Astrocyte (in vitro differentiated cells and primary cell): ENCODE results near the gene ASB18. TPM values are rescaled to one million over a fixed set of nuclear protein-coding genes. Genes with fewer than 3 reads are reported as not detected.

ENCODE experiments used
- DNase-seq: peaks from one replicate; pipeline ENCODE4 v3.0.0-alpha.2; 2010; ENCODE audit warnings: low read depth
- FAIRE-seq: peaks from 2 replicates; lab custom pipeline; 2011; peaks lifted over from hg19 to GRCh38; lab: Jason Lieb, UNC
- H2AFZ ChIP-seq: 2 replicates; pipeline ENCODE4 v1.6.0; 2012; ENCODE audit warnings: low read depth, low read length, inconsistent platforms
- H3K27ac ChIP-seq: 2 replicates; pipeline ENCODE4 v1.5.1; 2011; ENCODE audit warnings: low read depth, low read length, inconsistent platforms
- H3K27me3 ChIP-seq: 2 replicates; pipeline ENCODE4 v1.6.0; 2011; ENCODE audit warnings: low read length, inconsistent platforms; ENCODE audit not compliant: insufficient read depth
- H3K36me3 ChIP-seq: 2 replicates; pipeline ENCODE4 v1.5.1; 2011; ENCODE audit warnings: low read length, inconsistent platforms; ENCODE audit not compliant: insufficient read depth
- H3K4me1 ChIP-seq: 2 replicates; pipeline ENCODE4 v1.5.1; 2011; ENCODE audit warnings: low read length, inconsistent platforms; ENCODE audit not compliant: insufficient read depth
- H3K4me2 ChIP-seq: 2 replicates; pipeline ENCODE4 v1.6.0; 2012; ENCODE audit warnings: low read length, inconsistent platforms
- H3K4me3 ChIP-seq: 2 replicates; pipeline ENCODE4 v1.5.1; 2011; ENCODE audit warnings: low read depth, mild to moderate bottlenecking, low read length, inconsistent platforms; ENCODE audit not compliant: insufficient read depth
- H3K79me2 ChIP-seq: 2 replicates; pipeline ENCODE4 v1.6.0; 2012; ENCODE audit warnings: mild to moderate bottlenecking, low read length, inconsistent platforms; ENCODE audit not compliant: insufficient read depth
- H3K9ac ChIP-seq: 2 replicates; pipeline ENCODE4 v1.6.0; 2012; ENCODE audit warnings: mild to moderate bottlenecking, low read length, inconsistent platforms
- H3K9me3 ChIP-seq: 2 replicates; pipeline ENCODE4 v1.5.1; 2012; ENCODE audit warnings: low read depth, mild to moderate bottlenecking, low read length, inconsistent platforms; ENCODE audit not compliant: insufficient read depth
- H4K20me1 ChIP-seq: 2 replicates; pipeline ENCODE4 v1.6.0; 2012; ENCODE audit warnings: low read length, inconsistent platforms; ENCODE audit not compliant: insufficient read depth
- H3K27ac Mint-ChIP-seq: one replicate; pipeline ENCODE4 v1.8.0; 2021; ENCODE audit warnings: mild to moderate bottlenecking, mixed read lengths; ENCODE audit not compliant: unreplicated experiment
- H3K27me3 Mint-ChIP-seq: one replicate; pipeline ENCODE4 v1.8.0; 2021; ENCODE audit warnings: low read depth, mixed read lengths; ENCODE audit not compliant: unreplicated experiment
- H3K36me3 Mint-ChIP-seq: one replicate; pipeline ENCODE4 v1.8.0; 2021; ENCODE audit warnings: low read depth, mixed read lengths; ENCODE audit not compliant: unreplicated experiment
- H3K4me1 Mint-ChIP-seq: one replicate; pipeline ENCODE4 v1.8.0; 2021; ENCODE audit warnings: low read depth, mixed read lengths; ENCODE audit not compliant: unreplicated experiment
- H3K4me3 Mint-ChIP-seq: one replicate; pipeline ENCODE4 v1.8.0; 2021; ENCODE audit warnings: mild to moderate bottlenecking, moderate library complexity, mixed read lengths; ENCODE audit not compliant: unreplicated experiment
- H3K9me3 Mint-ChIP-seq: one replicate; pipeline ENCODE4 v1.8.0; 2021; ENCODE audit warnings: mild to moderate bottlenecking, mixed read lengths; ENCODE audit not compliant: unreplicated experiment
- EZH2 ChIP-seq: IDR thresholded peaks from 2 replicates; pipeline ENCODE4 v1.6.1; 2012; ENCODE audit warnings: mild to moderate bottlenecking, low read length, inconsistent platforms; ENCODE audit not compliant: insufficient read depth
- total RNA-seq: library from RNA; stranded (reverse); gene quantifications from 2 replicates; pipeline ENCODE4 v1.2.1, GENCODE V29; 2021
- TF ChIP-seq, protein P1 (sequence below): IDR thresholded peaks from 2 replicates; pipeline ENCODE4 v1.5.1; 2011; ENCODE audit warnings: low read depth, mild to moderate bottlenecking, inconsistent platforms, low read length, moderate library complexity; ENCODE audit not compliant: insufficient read depth

ASB18 gene
- total RNA-seq, 1 donor from 2014 or later: not detected

DNA sequence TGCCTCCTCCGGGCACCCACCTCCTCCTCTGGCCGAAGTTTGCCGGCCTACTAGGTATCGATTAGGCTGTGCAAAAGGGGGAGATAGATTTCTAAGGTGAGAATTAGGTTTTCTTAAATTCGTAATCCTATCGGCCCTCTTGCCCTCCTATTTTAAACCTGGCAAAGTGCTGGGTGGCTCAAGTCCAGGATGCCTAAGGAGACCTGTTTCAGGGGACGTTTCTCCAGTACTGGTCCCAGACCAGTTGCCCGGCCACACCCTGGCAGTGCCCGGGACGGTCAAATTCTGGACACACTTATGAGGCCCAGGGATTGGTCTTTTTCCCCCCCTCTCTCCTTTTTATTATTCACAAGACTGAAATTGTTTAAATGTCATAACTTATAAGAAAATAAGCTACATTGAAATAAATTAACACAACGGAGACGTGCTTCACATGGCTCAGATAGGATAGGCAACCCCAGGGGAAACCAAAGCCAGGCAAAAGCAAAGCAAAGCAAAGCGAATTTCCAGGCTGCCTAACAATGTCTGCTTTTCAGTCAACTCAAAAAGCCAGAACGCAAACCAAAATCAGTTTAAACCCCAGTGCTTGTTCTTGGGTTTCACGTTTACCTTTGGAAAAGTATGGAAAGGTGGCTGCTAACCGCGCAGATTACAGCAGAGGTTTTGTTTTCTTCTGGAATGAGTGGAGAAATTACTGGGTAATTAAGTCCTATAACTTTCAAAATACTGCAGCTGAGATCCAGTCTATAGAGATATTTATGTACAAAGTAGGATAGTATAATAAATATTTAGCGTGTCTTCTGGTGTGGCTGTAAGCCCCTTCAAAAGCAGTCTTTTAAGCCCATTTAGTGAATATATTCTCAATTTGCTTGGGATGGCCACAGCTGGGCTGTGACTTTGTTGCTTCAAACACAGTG is 99.0 kb downstream of the ASB18 start:
- TF ChIP-seq, protein P1, sequence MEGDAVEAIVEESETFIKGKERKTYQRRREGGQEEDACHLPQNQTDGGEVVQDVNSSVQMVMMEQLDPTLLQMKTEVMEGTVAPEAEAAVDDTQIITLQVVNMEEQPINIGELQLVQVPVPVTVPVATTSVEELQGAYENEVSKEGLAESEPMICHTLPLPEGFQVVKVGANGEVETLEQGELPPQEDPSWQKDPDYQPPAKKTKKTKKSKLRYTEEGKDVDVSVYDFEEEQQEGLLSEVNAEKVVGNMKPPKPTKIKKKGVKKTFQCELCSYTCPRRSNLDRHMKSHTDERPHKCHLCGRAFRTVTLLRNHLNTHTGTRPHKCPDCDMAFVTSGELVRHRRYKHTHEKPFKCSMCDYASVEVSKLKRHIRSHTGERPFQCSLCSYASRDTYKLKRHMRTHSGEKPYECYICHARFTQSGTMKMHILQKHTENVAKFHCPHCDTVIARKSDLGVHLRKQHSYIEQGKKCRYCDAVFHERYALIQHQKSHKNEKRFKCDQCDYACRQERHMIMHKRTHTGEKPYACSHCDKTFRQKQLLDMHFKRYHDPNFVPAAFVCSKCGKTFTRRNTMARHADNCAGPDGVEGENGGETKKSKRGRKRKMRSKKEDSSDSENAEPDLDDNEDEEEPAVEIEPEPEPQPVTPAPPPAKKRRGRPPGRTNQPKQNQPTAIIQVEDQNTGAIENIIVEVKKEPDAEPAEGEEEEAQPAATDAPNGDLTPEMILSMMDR: no peak
- no peak for TF ChIP-seq EZH2
- Mint-ChIP-seq H3K4me1 (peaks cover 5% of the 10 kb centered on the region), H3K27ac (peak overlapping the region; percentile 77), H3K27me3 (peaks cover 59% of the 10 kb centered on the region), H3K9me3 (peaks cover 17% of the 10 kb centered on the region), H3K4me3 (peak overlapping the region; percentile 77), H3K36me3 (peaks cover under 1% of the 10 kb centered on the region)
- FAIRE-seq (no peak), DNase-seq (no peak)
- peak overlapping the region; percentile 90 for H3K4me2 ChIP-seq
- H3K79me2 ChIP-seq: peaks cover 5% of the 10 kb centered on the region
- H3K27ac ChIP-seq: no peak overlapping the region
- H3K9me3 ChIP-seq: no peaks in the 10 kb centered on the region
- H3K4me3 ChIP-seq: peak overlapping the region; percentile 65
- H3K36me3 ChIP-seq: no peaks in the 10 kb centered on the region
- peak overlapping the region; percentile 75 for H3K9ac ChIP-seq
- H3K4me1 ChIP-seq: peaks cover 22% of the 10 kb centered on the region
- peaks cover 58% of the 10 kb centered on the region for H3K27me3 ChIP-seq
- H2AFZ ChIP-seq: peak overlapping the region; percentile 69
- peaks cover 6% of the 10 kb centered on the region for H4K20me1 ChIP-seq

DNA sequence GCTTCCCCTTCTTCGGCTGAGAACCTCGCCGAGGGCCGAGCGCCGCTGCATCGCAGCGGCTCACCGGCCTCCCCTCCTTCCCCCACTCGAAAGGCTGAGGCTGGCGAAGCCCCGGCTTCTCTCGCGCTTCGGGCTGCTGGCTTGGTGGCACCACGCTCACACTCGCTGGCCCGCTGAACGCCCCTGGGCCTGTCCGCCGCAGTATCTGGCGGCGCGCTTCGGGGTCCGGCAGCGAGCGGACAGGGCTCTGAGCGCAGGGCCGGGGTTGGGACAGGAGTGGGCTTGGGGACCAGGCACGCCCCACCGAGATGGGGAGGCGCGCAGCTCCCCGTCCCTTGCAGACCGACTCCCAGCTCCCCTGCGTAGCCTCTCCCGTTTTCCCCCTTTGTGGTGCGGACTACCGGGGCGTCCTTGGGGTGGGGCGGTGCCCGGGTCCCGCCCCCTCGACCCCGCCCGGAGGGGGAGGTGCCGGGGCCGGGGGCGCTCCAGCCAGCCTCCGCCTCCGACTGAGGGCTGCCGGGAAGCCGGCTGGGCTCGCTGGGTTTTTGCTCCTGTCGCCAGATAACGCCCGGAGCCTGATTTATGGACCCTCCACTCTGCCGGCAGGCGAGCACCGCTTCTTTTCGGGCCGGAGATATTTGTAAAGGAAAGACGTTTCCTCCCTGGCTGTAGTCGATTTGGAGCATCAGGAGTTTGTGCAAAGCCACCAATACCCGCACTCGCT is 99.8 kb downstream of the ASB18 start:
- Histone ChIP-seq H3K9me3 (no peaks in the 10 kb centered on the region), H3K27me3 (peaks cover 50% of the 10 kb centered on the region), H3K36me3 (no peaks in the 10 kb centered on the region), H3K4me1 (peaks cover 22% of the 10 kb centered on the region), H3K79me2 (peaks cover 5% of the 10 kb centered on the region), H2AFZ (peak overlapping the region; percentile 69), H3K4me2 (peak overlapping the region; percentile 86), H4K20me1 (peaks cover 6% of the 10 kb centered on the region), H3K4me3 (peak overlapping the region; percentile 60), H3K27ac (peak overlapping the region; percentile 19), H3K9ac (peak overlapping the region; percentile 64)
- peaks cover 53% of the 10 kb centered on the region for H3K27me3 Mint-ChIP-seq
- peaks cover 5% of the 10 kb centered on the region for H3K4me1 Mint-ChIP-seq
- peak overlapping the region; percentile 77 for H3K4me3 Mint-ChIP-seq
- H3K27ac Mint-ChIP-seq: peak overlapping the region; percentile 77
- peaks cover 10% of the 10 kb centered on the region for H3K9me3 Mint-ChIP-seq
- FAIRE-seq (no peak), DNase-seq (no peak)
- no peaks in the 10 kb centered on the region for H3K36me3 Mint-ChIP-seq
- TF ChIP-seq EZH2: peak; percentile 86
- TF ChIP-seq, protein P1: no peak
